Fibroblast of gingiva (primary cell): Measurements from ENCODE around the gene MREG.
A peak's percentile ranks its signal among the peaks of the same experiment; 100 is the strongest.
"Not testable (repeated sequence)": the region's sequence is repeated elsewhere in the genome, so short reads cannot be mapped to it uniquely, and the experiment has no call there.

Source experiments
- DNase-seq: peaks from one replicate; pipeline ENCODE4 v3.0.0-alpha.2; 2011; ENCODE audit warnings: low read depth

Gene MREG

DNA sequence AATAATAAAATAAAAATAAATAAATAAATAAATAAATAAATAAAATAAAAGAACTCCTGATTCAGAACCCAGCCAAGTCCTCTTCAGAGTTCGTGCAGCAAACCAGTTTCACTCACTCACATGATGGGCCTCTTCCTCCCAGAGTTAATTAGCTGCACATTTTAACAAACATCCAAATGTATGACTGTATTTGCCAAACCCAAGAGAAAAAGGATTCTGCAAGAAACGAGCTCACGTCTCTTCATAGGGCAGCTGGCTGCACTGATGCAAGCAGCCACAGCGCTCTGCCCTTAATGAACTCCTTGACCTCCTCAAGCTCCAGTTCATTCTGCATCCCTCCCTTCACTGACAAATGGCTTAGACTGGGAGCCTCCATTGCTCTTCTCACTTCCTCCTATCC lies 55.1 kb downstream of the MREG start:
- DNase-seq: peak; percentile 82

DNA sequence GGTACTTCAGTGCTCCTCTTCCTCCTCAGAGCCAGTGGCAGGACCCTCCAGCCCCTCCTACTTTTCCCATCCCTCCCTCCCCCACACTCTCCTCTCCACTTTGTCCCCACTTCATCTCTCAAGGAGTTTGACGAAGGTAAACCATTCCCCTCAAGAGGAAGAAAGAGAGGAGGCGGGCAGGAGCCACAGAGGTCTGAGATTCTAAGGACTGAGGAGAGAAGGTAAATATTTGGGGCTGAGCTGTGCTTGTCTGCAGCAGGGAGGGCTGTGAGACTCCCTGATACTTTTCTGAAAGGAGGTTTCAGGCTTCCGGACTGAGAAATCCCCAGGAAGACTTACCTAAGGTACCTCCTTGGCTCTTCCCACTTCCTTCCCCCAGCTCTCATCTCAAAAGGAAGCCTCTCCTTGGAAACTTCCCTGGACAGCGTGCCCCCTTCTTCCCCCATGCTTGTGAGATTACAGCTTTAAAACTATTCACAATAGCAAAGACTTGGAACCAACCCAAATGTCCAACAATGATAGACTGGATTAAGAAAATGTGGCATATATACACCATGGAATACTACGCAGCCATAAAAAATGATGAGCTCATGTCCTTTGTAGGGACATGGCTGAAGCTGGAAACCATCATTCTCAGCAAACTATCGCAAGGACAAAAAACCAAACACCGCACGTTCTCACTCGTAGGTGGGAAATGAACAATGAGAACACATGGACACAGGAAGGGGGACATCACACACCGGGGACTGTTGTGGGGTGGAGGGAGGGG lies 55.8 kb downstream of the MREG start:
- DNase-seq: not testable (repeated sequence)

DNA sequence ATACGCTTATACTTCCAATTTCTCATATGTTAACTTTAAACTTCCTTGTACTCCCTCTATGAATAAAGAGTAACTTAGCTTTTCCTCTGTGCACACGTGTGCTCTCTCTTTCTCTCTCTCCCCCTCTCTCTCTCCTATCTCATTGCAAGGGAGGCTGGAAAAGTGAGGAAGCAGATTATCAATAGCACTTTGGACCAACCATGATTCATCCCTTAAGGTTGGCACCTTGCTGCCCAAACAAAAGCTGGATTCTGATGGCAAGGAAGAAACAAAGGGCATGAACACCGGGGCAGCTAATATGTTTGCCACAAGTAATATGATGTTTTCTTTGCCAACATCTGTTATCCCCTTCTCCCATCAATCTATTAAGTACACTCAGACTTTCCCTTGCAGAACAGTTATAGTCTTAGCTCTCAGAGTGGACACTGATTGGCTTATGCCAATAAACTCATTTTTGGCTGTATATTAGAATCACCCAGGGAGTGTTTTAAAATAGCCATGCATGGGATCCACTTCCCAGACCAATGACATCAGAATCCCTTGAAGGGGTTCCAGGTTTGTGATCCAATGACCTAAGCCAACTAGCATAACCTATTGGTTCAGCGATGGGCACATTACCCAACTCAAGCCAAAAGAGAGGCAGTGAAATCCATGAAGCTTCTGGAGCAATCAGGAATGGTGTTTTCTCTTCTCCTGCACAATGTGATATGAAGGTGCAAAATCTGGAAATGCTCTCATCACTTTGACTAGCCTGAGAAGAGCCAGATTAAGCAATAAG lies 60.3 kb downstream of the MREG start:
- DNase-seq: no peak

DNA sequence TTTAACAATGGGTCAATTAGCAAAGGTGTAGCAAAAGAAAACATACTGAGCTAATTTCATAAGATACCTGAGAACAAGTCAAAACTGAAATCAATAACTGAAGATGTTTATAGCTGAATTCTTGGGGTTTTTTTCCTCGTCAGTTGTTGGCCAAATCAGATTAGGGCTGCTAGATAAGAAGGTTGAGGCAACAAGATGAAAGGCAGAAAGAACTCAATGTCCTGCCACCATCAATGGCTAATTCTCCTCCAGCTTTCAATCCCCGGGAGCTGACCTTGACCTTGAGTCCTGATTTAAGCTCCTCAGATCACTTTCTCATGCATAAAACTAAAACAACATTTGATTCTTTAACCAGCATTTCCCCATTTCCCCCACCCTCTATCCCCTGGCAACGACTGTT lies 61.8 kb downstream of the MREG start:
- DNase-seq: no peak

DNA sequence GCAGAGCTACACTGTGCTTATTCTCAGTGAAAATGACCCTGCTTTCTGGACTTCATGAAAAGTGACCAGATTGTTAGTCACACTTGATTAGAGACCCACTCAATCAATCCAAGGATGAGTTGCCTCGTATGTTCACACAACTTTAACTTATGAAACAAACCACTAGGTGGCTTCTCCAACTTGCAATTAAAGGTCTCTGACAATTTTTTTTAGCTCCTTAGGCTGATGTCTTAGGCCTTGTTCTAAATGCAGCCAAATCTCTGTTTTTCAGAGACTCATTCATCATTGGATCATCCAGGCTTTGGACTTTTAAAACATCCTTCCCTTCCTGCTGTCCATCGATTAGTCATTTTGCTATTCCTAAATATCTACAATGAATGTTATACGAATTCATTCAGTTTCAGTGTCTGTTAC lies 63.4 kb downstream of the MREG start:
- peak; percentile 39 for DNase-seq

DNA sequence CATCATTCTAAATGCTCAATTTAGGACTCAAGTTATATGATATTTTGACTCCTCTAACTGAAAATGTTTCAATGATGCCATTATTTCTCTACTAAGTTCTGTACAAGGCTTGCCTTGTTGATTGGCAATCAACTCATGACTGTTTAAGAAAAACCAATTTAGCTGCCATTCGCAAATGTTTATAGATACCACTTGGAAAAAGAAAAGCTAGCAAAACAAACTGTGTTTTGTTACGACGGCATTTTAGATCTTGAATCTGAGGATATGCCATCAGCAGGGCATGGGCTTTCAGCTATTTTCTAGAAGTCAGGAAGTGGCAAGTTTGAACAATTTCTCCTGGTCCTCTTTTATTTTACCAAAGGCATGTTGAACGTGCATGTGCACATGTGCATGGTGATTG lies 65.3 kb downstream of the MREG start:
- DNase-seq: no peak

DNA sequence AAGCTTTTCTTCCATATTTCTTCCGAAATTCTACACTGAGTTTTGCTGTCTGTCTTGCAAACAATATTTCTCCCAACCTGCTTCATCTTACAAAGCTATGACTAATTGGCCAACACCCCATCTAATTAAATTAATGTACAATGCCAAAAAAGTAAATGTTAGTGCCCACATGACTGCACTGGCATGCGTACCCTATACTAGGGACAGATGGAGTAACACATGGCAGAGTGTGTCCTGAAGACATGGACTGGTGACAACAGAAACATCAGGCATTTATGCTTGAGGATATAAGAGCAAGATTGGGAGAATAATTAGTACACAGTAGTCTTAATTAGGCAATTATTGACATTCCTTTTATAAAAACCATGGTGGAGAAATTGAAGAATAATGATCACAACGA lies 66.8 kb downstream of the MREG start:
- no peak for DNase-seq

DNA sequence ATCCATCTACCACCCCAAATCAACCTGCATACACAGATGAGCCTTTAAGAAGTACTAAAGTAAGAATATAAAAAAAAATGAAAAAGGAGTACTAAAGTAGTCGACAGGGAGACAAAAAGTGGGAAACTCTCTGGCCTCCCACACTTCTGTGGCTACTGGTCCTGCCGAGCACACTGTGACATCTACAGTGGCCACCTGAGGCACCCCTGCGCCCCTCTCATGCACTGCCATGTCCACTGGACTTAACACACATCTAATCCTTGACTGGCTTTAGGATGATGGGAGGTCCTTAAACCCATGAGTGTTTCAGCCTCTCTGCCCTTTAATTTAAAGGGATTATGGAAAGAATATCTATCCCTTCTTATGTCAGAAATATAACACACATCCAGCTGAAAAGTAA lies 71.2 kb downstream of the MREG start:
- no peak for DNase-seq

DNA sequence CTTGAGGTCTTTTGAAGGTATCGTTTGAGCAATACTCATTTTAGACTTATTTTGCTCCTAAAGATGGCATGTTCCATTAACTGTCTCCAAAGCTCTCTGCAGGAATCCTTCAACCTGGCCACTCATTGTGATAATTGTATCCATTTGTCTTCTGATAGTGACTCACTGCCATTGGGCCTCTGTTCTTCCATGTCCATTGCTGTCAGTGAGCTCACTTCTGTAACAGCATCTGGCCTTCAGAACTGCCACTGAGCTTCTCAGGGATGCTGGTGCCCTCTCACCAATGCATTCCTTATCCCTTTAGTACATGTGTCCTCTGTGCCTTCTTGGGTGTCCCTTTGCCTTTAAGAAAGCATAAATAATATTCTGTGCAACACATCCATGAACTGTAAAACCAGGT lies 71.6 kb downstream of the MREG start:
- DNase-seq: no peak

DNA sequence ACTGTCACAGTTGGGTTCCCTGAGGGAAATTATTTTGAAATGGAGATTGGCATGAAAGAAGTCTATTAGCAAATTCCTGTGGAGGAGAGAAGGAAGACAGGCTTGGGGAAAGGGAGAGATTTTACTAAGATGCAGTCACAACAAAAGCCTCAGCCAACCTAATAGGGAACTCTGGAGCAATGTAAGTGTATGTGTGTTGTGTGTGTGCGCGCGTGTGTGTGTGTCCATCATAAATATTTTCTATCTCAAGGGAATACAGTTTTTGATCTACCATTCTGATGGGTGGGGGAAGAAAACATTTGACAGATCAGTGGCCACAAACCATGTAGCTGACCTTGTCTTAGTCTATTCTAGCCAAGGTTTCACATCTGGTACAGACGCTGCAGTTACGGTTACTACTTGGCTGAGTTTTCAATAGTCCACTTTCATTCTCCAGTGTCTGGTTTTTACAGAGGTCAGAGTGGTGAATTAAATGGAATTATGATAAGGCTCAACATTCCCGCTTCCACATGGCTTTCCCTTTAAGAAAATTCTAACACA lies 72.6 kb downstream of the MREG start:
- DNase-seq: no peak

DNA sequence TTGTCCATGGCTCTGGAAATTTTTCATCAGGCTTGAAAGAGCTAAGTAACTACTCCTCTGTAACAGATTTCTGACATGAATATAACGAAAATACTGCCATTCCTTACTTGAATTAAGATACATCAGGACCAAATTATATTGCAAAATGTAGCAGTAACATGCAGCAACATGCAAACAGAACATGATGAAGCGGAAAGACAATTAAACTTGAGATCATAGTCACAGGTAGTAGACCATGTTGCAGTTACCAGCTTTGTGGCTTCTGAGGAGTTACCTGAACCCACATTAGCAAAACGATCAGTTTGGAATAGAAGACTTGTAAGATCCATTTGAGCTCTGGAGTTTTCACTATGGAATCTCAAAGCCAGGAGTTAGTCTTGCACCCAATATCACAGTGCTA lies 76.2 kb downstream of the MREG start:
- DNase-seq: no peak

DNA sequence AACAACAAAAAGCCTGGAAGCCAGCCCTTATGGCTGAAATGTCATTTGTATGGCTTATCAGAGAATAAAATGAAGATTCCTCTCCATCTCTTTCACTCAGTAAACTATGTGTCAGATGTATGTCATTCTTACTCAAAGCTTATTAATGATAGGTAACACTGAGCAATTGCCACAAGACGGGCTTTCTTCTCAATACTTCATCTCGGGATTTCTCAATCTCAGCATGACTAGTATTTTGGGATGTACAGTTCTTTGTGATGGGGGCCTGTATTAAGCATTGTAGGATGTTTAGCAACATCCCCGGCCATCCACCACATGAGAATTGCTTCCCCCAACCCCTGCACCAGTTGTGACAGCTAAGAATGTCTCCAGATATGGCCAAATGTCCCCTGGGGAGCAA lies 80.2 kb downstream of the MREG start:
- no peak for DNase-seq

DNA sequence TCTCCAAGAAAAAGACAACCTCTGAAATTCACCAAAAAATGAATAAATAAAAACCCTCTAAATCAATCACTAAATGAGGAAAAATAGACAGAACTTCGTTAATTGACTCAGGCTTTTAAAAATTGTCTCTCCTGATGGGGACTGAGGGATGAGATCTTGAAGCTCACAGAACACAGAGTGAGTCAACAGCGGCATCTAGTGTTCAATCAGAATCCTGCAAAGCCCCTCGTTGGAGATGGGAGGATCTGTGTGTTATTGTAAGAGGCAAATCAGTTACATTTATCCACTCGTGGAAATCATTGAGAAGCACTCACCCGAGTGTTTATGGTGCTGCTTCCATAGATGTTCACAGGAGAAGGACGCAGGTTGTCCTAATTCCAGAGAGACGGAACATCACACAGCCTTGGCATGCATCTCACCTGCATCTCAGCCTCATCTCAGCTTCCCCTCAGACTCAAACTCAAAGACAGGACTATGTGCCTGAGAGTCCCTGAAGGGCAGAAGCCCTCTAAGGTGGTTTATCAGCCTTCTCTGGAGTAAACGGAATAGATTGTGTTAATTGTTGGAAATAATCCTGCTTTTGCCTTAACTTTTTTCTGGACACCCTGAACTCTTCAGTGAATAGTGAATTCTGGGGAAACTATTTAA lies 82.0 kb downstream of the MREG start:
- peak; percentile 65 for DNase-seq

DNA sequence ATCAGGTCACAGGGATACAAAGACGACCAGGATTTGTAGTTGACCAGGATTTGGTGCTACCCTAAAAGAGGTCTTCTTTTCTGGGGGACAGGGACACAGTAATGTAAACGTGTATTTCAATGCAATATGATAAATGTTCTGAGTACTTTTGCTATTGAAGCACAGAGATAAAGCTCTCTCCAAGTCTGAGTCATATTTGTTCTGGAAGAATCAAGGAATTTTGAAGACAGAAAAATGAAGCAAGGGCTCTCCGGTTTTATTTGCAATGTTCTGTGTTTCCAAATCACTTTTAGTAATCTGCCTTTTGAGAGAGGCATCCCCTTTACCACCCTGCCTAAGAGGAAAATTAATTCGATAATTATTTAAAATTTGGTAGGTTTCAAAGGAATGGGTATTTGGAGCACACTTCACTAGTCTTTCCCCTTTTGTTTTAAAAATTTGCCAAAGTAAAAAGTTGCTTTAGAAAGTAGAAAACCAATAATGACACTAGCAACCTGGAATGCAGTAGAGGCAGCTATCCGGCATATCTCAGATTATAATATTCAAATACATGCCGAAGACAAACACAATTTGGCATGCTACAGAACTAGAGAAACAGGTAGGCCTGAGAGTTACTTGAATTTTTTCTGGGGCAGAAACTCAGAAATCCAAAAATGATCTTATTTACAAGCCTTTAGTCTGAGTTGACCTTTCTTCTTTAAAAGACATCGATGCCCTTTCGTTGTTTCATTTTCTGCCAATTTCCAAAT lies 82.7 kb downstream of the MREG start:
- DNase-seq: peak; percentile 39

DNA sequence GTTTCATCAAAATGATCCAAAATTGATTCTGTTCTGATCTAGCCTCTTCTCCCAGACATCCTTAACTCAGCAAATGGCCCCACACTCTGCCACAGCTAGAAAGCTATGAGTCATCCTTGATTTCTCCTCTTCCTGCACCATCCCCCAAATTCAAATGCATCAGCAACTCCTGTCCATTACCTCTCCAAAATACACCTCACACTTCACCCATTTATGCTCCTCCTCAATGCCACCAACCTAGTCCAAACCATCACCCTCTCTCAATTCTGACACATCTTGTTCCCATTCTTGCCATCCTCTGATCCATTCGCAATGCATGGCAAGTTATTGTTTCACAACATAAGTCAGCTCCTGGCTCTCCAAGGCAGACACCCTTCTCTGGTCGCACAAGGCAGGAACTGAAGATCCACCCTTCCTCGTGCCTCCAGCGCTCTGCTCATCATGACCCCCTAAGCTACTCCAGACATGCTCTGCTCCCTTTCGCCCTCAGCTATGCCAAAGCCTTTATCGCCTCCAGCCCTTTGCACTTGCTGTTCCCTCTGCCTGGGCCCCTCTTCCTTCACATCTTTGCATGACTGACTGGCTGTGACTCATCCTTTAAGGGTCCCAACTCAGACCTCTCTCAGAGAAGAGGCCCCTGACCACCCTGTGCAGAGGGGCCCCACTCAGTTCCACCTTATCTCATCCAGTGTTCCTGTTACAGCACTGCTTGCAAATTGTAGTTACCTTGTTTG lies 83.6 kb downstream of the MREG start:
- no peak for DNase-seq

DNA sequence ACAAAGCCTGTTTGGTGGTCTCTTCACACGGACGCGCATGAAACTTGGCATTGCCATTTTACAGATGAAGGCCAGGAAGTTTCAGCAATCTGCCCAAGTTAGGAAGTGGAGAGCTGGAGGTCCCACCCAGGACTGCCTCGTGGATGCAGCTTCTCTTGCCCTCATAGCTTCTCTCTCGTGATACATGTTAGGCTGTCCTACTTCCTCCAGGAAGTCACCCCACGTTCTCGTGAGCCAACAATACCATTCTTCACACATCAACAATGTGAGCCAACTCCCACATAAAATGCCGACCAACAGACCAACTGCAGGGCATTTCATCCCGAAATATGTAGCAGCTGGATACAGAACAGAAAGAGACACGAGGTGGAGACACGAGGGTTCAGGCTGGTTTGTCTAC lies 85.3 kb downstream of the MREG start:
- no peak for DNase-seq

DNA sequence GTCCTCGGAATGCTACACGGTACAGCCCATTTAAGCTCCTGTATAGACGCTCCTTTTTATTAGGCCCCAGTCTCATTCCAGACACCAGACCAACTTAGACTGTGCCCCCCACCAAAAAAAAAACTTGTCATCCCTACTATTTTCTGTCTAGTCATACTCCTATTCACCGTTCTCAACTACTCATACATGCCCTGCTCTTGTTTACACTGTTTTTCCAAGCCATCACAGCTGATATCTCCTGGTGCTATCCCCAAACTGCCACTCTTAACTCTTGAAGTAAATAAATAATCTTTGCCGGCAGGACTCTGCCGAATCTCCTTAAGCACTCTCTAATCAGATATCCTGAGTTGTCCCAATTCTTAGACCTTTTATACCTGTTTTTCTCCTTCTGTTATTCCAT lies 86.4 kb downstream of the MREG start:
- DNase-seq: not testable (repeated sequence)

DNA sequence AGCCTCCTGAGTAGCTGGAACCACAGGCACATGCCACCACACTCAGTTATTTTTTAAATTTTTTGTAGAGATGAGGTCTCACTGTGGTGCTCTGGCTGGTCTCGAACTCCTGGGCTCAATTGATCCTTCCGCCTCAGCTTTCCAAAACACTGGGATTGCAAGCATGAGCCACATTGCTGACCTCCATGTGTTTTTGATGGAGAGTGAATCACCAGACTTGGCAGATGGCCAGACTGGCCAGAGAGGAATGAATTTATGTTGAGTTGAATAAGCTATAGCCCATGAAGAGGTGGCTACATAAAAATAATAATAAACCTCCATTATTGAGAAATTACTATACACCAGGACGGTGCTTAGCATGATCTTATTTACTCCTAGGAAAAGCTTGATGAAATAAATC lies 91.5 kb downstream of the MREG start:
- DNase-seq: peak; percentile 87

DNA sequence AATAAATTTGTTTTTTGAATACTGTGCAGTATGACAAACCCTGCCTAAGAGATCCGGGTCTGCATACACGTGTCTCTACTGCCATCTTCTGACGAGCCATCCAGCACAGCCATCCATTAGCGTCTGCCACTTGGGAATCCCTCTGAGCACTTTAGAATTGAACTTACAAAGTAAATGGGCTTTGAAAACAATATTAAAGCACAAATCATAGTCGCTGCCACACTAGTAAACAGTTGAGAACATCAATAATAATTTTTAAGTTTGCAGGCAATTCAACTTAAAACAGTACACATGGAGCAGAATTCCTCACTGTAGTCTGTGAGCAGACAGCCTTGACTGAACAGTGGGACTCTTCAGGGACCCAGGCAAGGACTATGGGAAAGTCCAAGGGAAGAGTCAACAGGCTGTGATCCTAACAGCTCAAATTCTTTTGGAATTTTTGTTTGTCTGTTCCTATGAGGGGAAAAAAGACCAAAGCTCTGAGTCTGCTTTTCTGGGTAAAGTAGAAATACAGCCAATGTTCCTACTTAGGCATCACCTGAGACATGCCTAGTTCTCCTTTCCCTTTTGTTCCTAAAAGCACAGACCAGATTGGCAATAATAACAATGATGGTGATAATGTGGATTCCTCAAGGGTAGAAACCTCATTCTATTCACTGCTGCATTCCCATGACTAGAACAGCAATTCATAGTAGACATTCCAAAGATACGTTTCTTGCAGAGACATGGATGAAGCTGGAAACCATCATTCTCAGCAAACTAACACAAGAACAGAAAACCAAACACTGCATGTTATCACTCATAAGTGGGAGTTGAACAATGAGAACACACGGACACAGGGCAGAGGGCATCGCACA lies 92.9 kb downstream of the MREG start:
- DNase-seq: peak; percentile 73

DNA sequence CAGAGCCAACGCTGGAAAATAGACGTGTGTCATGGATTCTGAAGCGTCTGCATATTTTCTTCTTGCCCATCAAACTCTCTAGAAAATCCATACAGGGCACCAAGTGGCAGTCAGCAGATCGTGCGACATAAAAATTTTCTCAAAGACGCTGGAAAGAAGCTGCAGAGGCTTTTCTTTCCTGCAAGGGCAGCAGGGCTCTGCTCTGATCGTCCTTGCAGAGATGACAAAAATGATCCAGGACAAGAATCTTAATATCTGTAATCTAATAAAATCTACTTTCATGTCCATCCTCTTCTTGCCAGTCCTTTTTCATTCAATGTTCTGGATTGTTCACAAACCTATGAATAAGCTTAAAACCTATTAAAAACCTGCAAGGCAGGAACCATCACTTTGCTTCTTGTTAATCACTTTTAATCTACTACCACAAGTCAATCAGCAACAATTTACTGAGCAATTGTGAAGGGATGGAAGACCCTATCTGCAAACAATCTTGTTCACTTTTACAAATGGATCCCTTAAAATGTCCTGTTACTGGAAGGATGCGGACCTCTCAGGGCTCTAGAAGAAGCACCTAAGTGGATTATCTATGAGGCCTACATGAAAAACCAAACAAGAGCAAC lies 93.6 kb downstream of the MREG start:
- no peak for DNase-seq
